Sigmoid colon (tissue), 7 donors: Measurements from ENCODE around the gene GPC5. TPM values are rescaled to one million over a fixed set of nuclear protein-coding genes. Genes with fewer than 3 reads are reported as not detected.
"Not testable (repeated sequence)": the region's sequence is repeated elsewhere in the genome, so short reads cannot be mapped to it uniquely, and the experiment has no call there.

Experiments used
- DNase-seq: peaks from one replicate; pipeline ENCODE4 v3.0.0-alpha.2; 2019
- H3K27ac ChIP-seq, 4 donors: fragments of 200-600 bp; sonication (generic); one replicate each; pipeline ENCODE4 v1.5.1; 2016 to 2019; ENCODE audit warnings: mild to moderate bottlenecking in 1 of 4
- H3K27me3 ChIP-seq, 3 donors: fragments of 200-600 bp; sonication (generic); one replicate each; pipeline ENCODE4 v1.5.1; 2019; ENCODE audit warnings: mild to moderate bottlenecking in 1 of 3
- H3K36me3 ChIP-seq, 4 donors: fragments of 200-600 bp; sonication (generic); one replicate each; pipeline ENCODE4 v1.5.1; 2016 to 2019
- H3K4me1 ChIP-seq, 4 donors: fragments of 200-600 bp; sonication (generic); one replicate each; pipeline ENCODE4 v1.5.1; 2017 to 2019
- H3K4me3 ChIP-seq, 4 donors: fragments of 200-600 bp; sonication (generic); one replicate each; pipeline ENCODE4 v1.5.1; 2017 to 2019; ENCODE audit warnings: mild to moderate bottlenecking in 2 of 4, moderate library complexity in 1 of 4
- H3K9me3 ChIP-seq, 4 donors: fragments of 200-600 bp in 3 of 4; sonication (generic) in 3 of 4; one replicate each; pipeline versions ENCODE4 v1.5.1 to v1.6.1; 2013 to 2019
- CTCF ChIP-seq, 4 experiments: fragments of 450-650 bp in 3 of 4; fragments of 200-600 bp in 1 of 4; IDR thresholded peaks; one replicate each; pipeline ENCODE4 v1.5.1; 2016 to 2019; ENCODE audit warnings: antibody characterized with exemption in 4 of 4, mild to moderate bottlenecking in 3 of 4, moderate library complexity in 2 of 4
- EP300 ChIP-seq, 4 donors: sonication (generic); formaldehyde crosslinking; IDR thresholded peaks; one replicate each; pipeline ENCODE4 v1.6.1; 2017; ENCODE audit warnings: antibody characterized with exemption in 4 of 4
- POLR2A ChIP-seq, 2 donors: fragments of 450-650 bp; IDR thresholded peaks; one replicate each; pipeline ENCODE4 v1.6.1; 2016; ENCODE audit warnings: antibody characterized with exemption in 2 of 2, mild to moderate bottlenecking in 2 of 2, moderate library complexity in 2 of 2
- POLR2AphosphoS5 ChIP-seq, 4 donors: sonication (generic); formaldehyde crosslinking; IDR thresholded peaks; one replicate each; pipeline ENCODE4 v1.6.1; 2017; ENCODE audit warnings: antibody characterized with exemption in 4 of 4
- whole genome bisulfite sequencing, 2 donors: extraction: QIAGEN DNeasy Blood & Tissue Kit; methylation state at CpG; one replicate each; pipeline ENCODE4 v1.1.7; 2013; 5-methylcytosine and 5-hydroxymethylcytosine counted together
- intact Hi-C: fragments of 100-400 bp; cut with DNase I; formaldehyde crosslinking; loops from one replicate; pipeline ENCODE4 v1.15.1; 2023
- polyA plus RNA-seq, 3 donors: library from polyadenylated mRNA; stranded (reverse); fragments of 200-250 nt; gene quantifications; one replicate each; pipeline ENCODE4 v1.2.3, GENCODE V29; 2013
- total RNA-seq, 4 donors: library from RNA; depleted of rRNA; stranded (reverse); fragments of >200 nt; gene quantifications; one replicate each; pipeline ENCODE4 v1.1.0, GENCODE V29; 2016
- donor health status: healthy with polysubstance abuse.
- donor health status: Bipolar disorder and iron deficiency.
- donor health status: healthy.

GPC5 gene
- total and polyA plus RNA-seq, 7 donors: 0.39 to 3.9 (median 2.9) TPM; not detected in 2

GRCh38 chr13:91797567-91797966 lies 399.1 kb downstream of the GPC5 start:
- no peak overlapping the region for H3K4me3 ChIP-seq
- no peak for TF ChIP-seq POLR2AphosphoS5 (IDR thresholded peaks at IDR 0.05)
- TF ChIP-seq CTCF (IDR thresholded peaks at IDR 0.05): no peak
- no peak for TF ChIP-seq POLR2A (IDR thresholded peaks at IDR 0.05)
- no peak for TF ChIP-seq EP300 (IDR thresholded peaks at IDR 0.05)
- WGBS, 2 donors: 55 to 68% methylated on average over 11 of the region's 11 CpGs
- H3K4me1 ChIP-seq: peaks cover 0 to 17% (median 2%) of the 10 kb centered on the region in 4 donors
- H3K9me3 ChIP-seq: peaks cover 0 to 3% (median 0%) of the 10 kb centered on the region in 4 donors
- no peaks in the 10 kb centered on the region for H3K36me3 ChIP-seq
- intact Hi-C loops: no loop called here
- no peaks in the 10 kb centered on the region for H3K27me3 ChIP-seq
- H3K27ac ChIP-seq: no peak overlapping the region
- no peak for DNase-seq

- H3K27ac ChIP-seq, H3K36me3 ChIP-seq, H3K9me3 ChIP-seq, DNase-seq, intact Hi-C loops, H3K27me3 ChIP-seq, H3K4me3 ChIP-seq: not testable (repeated sequence)
- H3K4me1 ChIP-seq: peaks cover 0 to 17% (median 2%) of the 10 kb centered on the region in 4 donors
- 74 to 97% methylated on average over 3 of the region's 3 CpGs for WGBS, 2 donors
These were observed 399.9 kb downstream of the GPC5 start for GRCh38 chr13:91798338-91798737.

DNA sequence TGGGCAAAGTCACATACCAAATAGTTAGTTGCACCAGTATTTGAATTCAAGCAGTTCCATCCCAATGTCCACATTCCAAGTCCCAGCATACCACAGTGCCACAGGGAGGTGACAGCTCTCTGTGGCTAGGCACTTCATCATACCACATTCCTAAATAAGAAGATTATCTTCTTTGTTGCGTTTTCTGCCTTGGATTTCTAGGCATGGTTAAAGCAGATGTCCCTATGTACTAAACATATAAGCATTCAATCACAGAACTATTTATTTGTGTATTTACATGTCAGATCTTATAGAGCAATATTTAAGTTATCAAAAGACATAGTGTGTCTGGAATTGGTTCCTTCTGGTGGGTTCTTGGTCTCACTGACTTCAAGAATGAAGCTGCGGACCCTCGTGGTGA lies 403.4 kb downstream of the GPC5 start:
- WGBS, 2 donors: 86 to 87% methylated on average over 3 of the region's 3 CpGs
- intact Hi-C loops, H3K9me3 ChIP-seq, H3K36me3 ChIP-seq, DNase-seq, H3K27me3 ChIP-seq, H3K4me3 ChIP-seq, H3K27ac ChIP-seq: not testable (repeated sequence)
- peaks cover 0 to 49% (median 14%) of the 10 kb centered on the region in 4 donors for H3K4me1 ChIP-seq

- Histone ChIP-seq H3K4me1 (peaks cover 0 to 49% (median 14%) of the 10 kb centered on the region in 4 donors), H3K9me3 (peaks cover 0 to 3% (median 0%) of the 10 kb centered on the region in 4 donors)
- intact Hi-C loops: no loop called here
These were observed 404.5 kb downstream of the GPC5 start for GRCh38 chr13:91802957-91803356.

DNA sequence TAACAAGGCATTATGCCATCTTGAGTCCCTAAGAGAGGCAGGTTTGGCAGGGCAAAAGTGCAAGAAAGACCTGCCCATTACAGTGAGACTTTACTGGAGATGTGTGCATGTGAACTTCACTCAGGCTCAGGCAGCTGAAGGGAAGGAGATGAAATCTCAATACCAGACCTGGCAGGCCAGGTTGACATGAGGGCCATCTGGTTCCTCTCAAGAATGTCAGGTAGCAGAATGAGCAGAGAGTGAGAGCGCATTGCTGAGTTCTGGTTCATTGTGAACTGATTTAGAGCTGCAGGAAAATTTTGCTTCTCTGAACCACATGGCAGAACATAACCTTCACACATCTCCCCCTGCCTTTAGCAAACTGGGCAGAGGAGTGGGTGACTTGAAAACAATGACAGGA lies 406.3 kb downstream of the GPC5 start:
- H3K9me3 ChIP-seq: no peaks in the 10 kb centered on the region
- WGBS, 2 donors: 67 to 75% methylated on average over 1 of the region's 1 CpG
- no peak overlapping the region for H3K4me3 ChIP-seq
- intact Hi-C loops: no loop called here
- H3K27me3 ChIP-seq: no peaks in the 10 kb centered on the region
- DNase-seq: no peak
- TF ChIP-seq POLR2AphosphoS5 (IDR thresholded peaks at IDR 0.05) (peak in 2 of 4 donors; percentile 52 to 60), POLR2A (IDR thresholded peaks at IDR 0.05) (no peak)
- H3K36me3 ChIP-seq: no peaks in the 10 kb centered on the region
- H3K4me1 ChIP-seq: peaks cover 0 to 66% (median 20%) of the 10 kb centered on the region in 4 donors
- H3K27ac ChIP-seq: peak overlapping the region in 2 of 4 donors; percentile 51 to 57

More at GRCh38 chr13:91802957-91803356, 404.5 kb downstream of the GPC5 start:
- TF ChIP-seq EP300 (IDR thresholded peaks at IDR 0.05): no peak
- no peak for TF ChIP-seq POLR2A (IDR thresholded peaks at IDR 0.05)
- TF ChIP-seq POLR2AphosphoS5 (IDR thresholded peaks at IDR 0.05): no peak
- TF ChIP-seq CTCF (IDR thresholded peaks at IDR 0.05): no peak
- Histone ChIP-seq H3K4me3 (no peak overlapping the region), H3K27me3 (no peaks in the 10 kb centered on the region), H3K36me3 (no peaks in the 10 kb centered on the region), H3K27ac (no peak overlapping the region)
- no peak for DNase-seq

DNA sequence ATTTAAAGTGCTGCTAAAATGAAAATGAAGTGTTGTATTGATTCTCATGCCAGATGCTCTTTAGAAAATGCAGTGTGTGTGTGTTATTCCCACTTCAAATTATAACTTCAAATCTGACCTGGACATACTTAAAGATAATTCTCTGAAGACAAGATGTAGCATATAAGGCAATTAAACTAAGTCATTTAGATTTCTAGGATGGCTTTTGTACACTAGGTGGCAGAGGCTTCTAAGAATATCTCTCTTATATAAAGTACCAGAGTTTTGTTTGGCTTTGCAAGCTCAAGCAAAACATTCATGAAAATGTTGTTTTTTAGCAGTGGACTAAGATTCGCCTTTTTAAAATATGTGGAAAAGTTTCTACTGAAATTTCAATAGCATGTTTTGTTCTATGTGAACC lies 407.2 kb downstream of the GPC5 start:
- H3K4me1 ChIP-seq: peaks cover 0 to 60% (median 20%) of the 10 kb centered on the region in 4 donors
- H3K9me3 ChIP-seq: no peaks in the 10 kb centered on the region
- no peaks in the 10 kb centered on the region for H3K27me3 ChIP-seq
- no peak for TF ChIP-seq EP300 (IDR thresholded peaks at IDR 0.05)
- peak in 2 of 4 experiments; percentile 14 to 21 for TF ChIP-seq CTCF (IDR thresholded peaks at IDR 0.05)
- H3K36me3 ChIP-seq: no peaks in the 10 kb centered on the region
- H3K4me3 ChIP-seq: no peak overlapping the region
- WGBS, 2 donors: 73 to 75% methylated on average over 1 of the region's 1 CpG
- intact Hi-C loops: no loop called here
- no peak for DNase-seq
- H3K27ac ChIP-seq: peak overlapping the region in 2 of 4 donors; percentile 51 to 57
